Chondrocyte (in vitro differentiated cells): ENCODE measurements around the gene CHTF18. TPM values are rescaled to one million over a fixed set of nuclear protein-coding genes. Genes with fewer than 3 reads are reported as not detected.

Experiments used
- DNase-seq: peaks from one replicate; pipeline ENCODE4 v3.0.0; 2021; ENCODE audit warnings: mixed read lengths, low spot score
- H3K27ac Mint-ChIP-seq: one replicate; pipeline ENCODE4 v1.8.0; 2021; ENCODE audit warnings: mild to moderate bottlenecking, moderate library complexity, mixed read lengths; ENCODE audit not compliant: unreplicated experiment
- H3K27me3 Mint-ChIP-seq: 2 replicates; pipeline ENCODE4 v1.8.0; 2021; ENCODE audit warnings: low read depth, mixed read lengths
- H3K36me3 Mint-ChIP-seq: 2 replicates; pipeline ENCODE4 v1.8.0; 2021; ENCODE audit warnings: low read depth, mixed read lengths
- H3K4me1 Mint-ChIP-seq: 2 replicates; pipeline ENCODE4 v1.8.0; 2021; ENCODE audit warnings: low read depth, mild to moderate bottlenecking, mixed read lengths
- H3K4me3 Mint-ChIP-seq: one replicate; pipeline ENCODE4 v1.8.0; 2021; ENCODE audit warnings: mild to moderate bottlenecking, moderate library complexity, mixed read lengths; ENCODE audit not compliant: unreplicated experiment
- H3K9me3 Mint-ChIP-seq: 2 replicates; pipeline ENCODE4 v1.8.0; 2021; ENCODE audit warnings: low read depth, mixed read lengths
- total RNA-seq: library from RNA; stranded (reverse); gene quantifications from 3 replicates; pipeline ENCODE4 v1.2.1, GENCODE V29; 2021
- TF ChIP-seq, protein P1 (sequence below): fragments of 200-600 bp; sonication (generic); IDR thresholded peaks from 2 replicates; pipeline ENCODE4 v1.5.0; 2021; ENCODE audit warnings: antibody characterized with exemption, mild to moderate bottlenecking, moderate library complexity

The CHTF18 gene
- total RNA-seq, 1 donor from 2014 or later: 12.8 TPM

DNA sequence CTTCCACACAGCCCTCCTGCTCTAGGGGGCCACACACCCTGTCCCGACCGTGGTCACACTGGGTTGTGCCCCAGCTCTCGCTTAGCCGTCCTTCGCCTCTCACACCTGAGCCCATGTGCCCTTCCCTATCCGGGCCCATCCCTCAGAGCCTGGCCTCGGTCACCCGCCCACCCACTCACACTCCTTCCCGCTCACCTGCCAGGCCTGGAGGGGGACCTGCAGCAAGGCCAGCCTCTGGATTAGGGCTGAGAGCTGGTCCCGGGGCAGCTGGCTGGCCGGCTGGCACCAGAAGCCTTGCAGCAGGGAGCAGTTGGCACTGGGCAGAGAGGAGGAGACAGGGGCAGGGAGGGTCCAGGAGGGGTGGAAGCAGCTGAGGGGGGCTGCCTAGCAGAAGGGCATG, 10.0 kb upstream of the CHTF18 start:
- TF ChIP-seq, protein P1, sequence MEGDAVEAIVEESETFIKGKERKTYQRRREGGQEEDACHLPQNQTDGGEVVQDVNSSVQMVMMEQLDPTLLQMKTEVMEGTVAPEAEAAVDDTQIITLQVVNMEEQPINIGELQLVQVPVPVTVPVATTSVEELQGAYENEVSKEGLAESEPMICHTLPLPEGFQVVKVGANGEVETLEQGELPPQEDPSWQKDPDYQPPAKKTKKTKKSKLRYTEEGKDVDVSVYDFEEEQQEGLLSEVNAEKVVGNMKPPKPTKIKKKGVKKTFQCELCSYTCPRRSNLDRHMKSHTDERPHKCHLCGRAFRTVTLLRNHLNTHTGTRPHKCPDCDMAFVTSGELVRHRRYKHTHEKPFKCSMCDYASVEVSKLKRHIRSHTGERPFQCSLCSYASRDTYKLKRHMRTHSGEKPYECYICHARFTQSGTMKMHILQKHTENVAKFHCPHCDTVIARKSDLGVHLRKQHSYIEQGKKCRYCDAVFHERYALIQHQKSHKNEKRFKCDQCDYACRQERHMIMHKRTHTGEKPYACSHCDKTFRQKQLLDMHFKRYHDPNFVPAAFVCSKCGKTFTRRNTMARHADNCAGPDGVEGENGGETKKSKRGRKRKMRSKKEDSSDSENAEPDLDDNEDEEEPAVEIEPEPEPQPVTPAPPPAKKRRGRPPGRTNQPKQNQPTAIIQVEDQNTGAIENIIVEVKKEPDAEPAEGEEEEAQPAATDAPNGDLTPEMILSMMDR: no peak
- no peaks in the 10 kb centered on the region for H3K27me3 Mint-ChIP-seq
- no peak for DNase-seq
- H3K4me1 Mint-ChIP-seq: peaks cover 3% of the 10 kb centered on the region
- no peaks in the 10 kb centered on the region for H3K9me3 Mint-ChIP-seq
- no peak overlapping the region for H3K27ac Mint-ChIP-seq
- no peak overlapping the region for H3K4me3 Mint-ChIP-seq
- no peaks in the 10 kb centered on the region for H3K36me3 Mint-ChIP-seq

DNA sequence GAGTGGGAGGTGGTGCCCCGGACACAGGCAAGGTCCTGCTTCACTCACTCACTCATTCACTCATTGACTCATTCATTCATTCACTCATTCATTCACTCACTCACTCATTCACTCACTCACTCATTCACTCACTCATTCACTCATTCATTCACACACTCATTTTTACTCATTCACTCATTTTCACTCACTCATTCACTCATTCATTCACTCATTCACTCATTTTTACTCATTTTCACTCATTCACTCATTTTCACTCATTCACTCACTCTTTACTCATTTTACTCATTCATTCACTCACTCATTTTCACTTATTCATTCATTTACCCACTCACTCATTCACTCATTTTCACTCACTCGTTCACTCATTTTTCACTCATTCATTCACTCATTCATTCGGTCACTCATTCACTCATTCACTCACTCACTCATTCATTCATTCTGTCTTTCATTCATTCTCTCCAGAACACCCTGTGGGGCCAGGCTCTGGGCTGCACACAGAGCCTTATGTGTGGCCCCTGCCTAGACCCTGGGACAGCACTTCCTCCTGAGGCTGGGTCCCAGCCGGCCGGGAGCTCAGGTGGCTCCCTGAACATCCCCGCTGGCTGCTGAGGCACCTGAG, 9.4 kb upstream of the CHTF18 start:
- Mint-ChIP-seq H3K36me3 (no peaks in the 10 kb centered on the region), H3K27ac (no peak overlapping the region), H3K27me3 (no peaks in the 10 kb centered on the region), H3K9me3 (no peaks in the 10 kb centered on the region), H3K4me1 (peaks cover 3% of the 10 kb centered on the region), H3K4me3 (no peak overlapping the region)
- DNase-seq: no peak
- TF ChIP-seq, protein P1: no peak

DNA sequence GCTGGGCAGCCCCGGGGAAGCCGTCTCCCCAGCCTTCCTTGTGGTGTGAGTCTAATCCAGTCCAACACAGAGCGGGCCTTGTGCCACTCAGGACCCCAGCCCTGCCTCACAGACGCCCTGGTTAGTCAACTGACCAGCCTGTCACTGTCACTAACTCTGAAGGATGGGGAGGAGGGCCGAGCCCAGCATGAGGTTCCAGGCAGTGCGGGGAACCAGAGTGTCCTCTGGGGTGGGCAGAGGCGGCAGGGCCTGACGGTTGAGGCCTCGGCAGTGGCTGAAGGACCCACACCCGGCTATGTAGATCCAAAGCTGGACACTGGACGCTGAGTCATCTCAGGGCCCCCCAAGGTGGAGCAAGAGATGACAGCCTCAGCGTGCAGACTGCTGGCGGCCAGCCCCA, 8.9 kb upstream of the CHTF18 start:
- DNase-seq: no peak

DNA sequence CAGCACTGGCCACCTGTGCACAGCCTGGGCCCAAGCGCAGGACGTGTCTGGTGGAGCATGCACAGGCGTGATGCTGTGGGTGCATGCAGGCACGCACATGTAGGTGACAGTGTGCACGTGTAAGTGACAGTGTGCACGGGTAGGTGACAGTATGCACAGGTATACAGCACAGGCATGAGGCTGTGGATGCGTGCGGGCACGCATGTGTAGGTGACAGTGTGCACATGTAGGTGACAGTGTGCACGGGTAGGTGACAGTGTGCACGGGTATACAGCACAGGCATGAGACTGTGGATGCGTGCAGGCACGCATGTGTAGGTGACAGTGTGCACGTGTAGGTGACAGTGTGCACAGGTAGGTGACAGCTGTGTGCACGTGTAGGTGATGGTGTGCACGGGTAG, 8.1 kb upstream of the CHTF18 start:
- no peak overlapping the region for H3K27ac Mint-ChIP-seq
- TF ChIP-seq, protein P1: no peak
- no peaks in the 10 kb centered on the region for H3K36me3 Mint-ChIP-seq
- H3K27me3 Mint-ChIP-seq: no peaks in the 10 kb centered on the region
- H3K4me3 Mint-ChIP-seq: no peak overlapping the region
- no peak for DNase-seq
- peaks cover 3% of the 10 kb centered on the region for H3K4me1 Mint-ChIP-seq
- H3K9me3 Mint-ChIP-seq: no peaks in the 10 kb centered on the region

More for the DNA sequence above, 8.9 kb upstream of the CHTF18 start:
- Mint-ChIP-seq H3K27ac (no peak overlapping the region), H3K27me3 (no peaks in the 10 kb centered on the region), H3K36me3 (no peaks in the 10 kb centered on the region), H3K9me3 (no peaks in the 10 kb centered on the region), H3K4me1 (peaks cover 3% of the 10 kb centered on the region), H3K4me3 (no peak overlapping the region)
- TF ChIP-seq, protein P1: no peak

DNA sequence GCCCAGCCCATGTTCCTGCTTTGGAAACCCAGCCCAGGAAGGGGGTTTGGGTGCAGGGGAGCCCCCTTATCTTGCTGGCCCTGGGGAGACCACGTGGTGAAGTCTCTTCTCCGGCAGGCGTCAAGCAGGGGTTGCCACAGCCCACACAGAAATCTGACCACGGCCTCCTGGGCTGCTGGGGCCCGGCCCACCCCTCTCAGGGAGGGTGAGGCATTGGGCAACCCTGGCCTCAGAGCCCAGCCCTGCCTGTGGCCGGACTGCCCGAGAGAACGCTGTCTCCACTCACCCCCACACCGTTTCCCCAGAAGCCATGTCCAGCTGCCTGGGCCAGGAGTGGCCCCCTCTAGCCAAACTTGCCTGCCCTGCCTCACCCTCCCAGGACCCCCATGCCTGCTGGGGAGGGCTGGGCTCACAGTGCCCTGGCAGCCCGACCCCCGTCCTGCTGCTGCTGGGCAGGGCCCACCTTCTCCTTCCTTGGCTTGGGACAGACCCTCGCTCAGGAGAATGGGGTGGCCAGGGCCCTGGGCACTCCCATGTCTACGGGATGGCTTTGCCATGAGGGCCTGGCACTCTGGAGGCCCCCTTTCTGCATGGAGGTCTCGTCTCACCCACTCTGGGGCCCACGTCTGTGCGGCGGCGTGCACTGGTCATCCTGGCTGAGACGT, 6.9 kb upstream of the CHTF18 start:
- TF ChIP-seq, protein P1: no peak
- H3K27me3 Mint-ChIP-seq: no peaks in the 10 kb centered on the region

More for the DNA sequence above, 6.9 kb upstream of the CHTF18 start:
- no peak for DNase-seq
- no peaks in the 10 kb centered on the region for H3K36me3 Mint-ChIP-seq
- no peak overlapping the region for H3K4me3 Mint-ChIP-seq
- peaks cover 3% of the 10 kb centered on the region for H3K4me1 Mint-ChIP-seq
- no peak overlapping the region for H3K27ac Mint-ChIP-seq
- H3K9me3 Mint-ChIP-seq: no peaks in the 10 kb centered on the region
